C1 segment of cervical spinal cord (tissue), 14 donors: ENCODE measurements around the gene C10orf90.

Source experiments
- DNase-seq, 14 donors: peaks; one replicate each; lab custom pipeline; 2025; lab: John Stamatoyannopoulos, UW

Gene C10orf90

DNA sequence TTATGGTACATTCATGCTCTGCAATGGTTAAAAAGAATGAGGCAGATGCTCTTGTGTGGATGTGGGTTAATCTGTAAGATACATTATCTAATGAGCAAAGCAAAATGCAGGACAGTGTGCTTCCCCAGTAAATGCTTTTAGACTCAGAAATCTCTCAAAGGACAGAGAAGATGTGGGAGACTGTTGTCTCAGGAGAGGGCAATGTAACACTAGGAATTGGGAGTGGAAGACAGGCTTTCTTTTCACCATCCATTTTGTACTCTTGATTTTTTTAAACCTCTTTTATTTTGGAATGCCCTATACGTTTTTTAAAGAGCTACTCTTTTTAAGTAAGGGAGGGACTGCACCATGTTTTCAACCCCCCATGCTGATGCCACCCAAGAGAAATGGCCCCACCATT is 204.7 kb downstream of the C10orf90 start:
- DNase-seq, result no peak

DNA sequence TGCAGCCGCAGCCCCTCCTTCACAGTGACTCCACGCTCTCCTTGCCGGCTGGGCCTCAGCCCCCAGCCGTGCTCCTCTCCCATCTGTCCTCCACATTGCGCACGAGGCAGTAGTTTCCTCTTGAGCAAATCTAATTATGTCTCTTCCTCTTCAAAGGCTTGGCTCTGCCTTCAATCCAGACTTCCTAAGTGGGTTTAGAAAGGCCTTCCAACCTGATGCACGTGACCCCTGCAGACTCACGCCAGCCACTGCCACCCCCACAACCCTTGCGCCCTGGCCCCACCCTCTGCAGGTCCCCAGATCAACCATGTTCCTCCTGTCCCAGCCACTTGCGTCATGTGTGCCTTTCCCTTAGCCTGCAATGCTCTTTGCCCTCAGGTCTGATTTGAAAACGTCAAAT is 207.2 kb downstream of the C10orf90 start:
- DNase-seq, result no peak

DNA sequence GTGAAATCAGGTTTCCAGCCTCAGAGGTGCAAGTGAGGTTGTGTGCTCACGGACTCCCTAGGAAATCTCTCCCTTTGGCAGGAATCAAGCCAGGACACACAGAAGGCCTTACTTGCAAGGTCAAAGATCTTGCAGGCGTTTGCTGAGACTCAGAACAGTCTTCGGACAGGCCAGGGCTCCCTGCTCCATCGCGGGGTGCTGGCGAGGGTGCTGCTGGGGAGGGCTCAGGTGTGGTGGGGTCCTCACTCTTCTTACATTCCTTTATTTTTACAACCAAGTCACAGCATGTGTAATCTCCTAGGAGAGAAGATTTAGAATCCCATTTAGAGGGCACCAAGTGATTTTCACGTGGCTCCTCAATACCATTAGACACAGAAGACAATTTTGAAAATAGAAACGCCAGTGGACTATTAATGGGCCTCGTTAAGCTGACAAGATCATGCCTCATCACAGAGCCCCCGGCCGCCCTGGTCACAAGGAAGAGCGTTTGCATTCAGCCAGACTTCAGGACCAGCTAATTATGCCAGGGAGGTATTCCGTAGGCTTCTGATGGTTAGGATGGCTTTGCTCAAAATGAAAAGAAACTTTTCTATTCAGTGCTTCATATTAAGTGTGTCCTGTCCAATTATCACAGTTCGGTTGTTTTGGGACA is 209.1 kb downstream of the C10orf90 start:
- DNase-seq, result no peak

DNA sequence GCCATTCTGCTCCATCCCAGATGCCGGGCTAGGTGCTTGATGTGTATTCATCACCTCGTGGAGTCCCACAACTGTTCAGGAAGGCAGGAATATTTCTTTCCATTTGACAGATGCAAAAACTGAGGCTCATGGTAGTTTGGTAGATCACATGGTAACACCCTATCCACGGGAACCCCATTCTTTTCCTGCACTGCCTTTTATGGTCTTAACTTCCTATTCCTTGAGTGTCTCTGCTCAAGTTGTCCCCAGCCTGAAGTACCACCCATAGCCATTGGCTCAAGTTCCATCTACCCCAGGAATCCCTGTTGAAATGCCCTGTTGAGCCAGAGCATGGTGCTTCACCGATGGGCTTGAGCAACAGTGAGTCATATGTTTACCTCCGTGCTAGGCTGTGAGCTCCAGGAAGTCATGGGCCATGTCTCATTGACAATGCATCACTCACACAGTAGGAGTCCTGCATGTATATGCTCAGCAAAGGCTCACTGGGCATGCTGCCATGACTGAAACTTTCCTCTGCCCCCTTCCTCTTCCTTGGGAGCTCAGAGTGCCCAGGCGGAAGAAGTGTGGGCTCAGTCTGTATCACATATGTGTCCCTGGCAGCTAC is 210.5 kb downstream of the C10orf90 start:
- peak in 1 of 14 donors; percentile 24 for DNase-seq

DNA sequence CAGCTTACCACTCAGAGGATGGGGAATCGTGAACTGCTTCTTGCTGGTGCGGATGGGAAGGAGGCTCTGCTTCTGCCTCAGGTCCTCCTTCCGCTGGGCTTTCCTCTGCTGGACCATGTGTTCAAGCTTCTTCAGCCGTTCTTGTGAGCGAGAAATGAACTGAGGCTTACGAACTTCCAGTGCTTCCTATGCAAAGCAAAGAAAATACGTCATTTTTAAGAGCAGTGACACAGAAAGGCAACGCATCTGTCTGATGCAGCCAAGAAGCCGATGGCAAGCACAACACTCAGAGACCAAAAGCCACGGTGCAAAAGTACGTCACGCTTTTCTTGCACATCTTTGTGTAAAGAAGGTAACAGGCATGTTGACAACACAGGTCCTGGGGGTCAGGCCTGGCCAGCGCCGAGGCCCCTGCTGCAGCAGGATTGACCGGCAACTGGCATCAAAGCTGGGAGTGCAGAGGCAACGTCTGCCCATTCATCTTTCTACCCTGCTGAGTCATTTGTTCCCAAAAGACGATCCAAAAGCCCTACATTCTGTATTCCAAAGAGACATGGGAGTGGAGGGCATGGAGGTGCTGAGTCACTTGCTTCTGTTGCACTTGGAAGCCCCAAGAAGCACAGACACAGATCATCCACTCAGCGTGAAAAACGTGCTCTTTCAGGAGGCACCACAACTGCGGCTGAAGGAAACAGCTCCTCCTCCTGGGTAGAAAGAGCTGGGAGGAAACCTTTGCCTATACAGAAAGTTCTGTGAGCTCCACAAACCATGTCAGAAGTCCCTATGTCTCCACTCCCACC is 211.3 kb downstream of the C10orf90 start:
- DNase-seq, result peak in 1 of 14 donors; percentile 25

DNA sequence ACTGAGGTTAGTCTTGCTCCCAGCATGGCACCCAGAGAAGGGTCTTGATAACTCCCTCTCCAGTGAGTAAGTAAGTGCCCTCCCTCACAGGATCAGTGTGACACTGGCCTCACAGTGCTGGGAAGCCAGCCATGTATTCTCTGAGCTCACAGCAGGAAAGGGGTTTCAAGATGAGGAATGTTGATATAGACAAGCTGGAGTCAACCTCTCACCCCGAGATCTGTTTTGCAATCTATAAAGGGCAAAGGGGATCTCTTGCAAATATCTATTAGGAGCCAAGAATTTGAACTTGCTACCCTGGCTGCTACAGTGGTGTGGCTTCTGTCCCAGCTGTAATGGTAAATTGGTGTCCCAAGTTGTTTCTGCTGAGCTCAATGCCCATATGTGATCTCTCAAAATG is 212.0 kb downstream of the C10orf90 start:
- no peak for DNase-seq

DNA sequence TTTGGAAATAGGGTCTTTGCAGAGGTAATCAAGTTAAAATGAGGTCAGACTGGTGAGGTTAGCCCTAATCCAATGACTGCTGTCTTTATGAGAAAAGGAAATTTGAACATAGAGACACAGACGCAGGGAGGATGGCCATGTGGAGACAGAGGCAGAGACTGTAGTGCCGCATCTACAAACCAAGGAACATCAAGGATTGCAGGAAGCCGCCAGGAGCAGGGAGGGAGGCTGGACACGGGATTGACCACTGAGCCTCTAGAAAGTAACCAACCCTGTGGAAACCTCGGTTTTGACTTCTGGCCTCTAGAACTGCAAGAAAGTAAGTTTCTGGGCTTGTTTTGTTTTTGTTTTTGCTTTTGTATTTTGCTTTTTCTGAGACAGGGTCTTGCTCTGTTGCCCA is 213.9 kb downstream of the C10orf90 start:
- no peak for DNase-seq

DNA sequence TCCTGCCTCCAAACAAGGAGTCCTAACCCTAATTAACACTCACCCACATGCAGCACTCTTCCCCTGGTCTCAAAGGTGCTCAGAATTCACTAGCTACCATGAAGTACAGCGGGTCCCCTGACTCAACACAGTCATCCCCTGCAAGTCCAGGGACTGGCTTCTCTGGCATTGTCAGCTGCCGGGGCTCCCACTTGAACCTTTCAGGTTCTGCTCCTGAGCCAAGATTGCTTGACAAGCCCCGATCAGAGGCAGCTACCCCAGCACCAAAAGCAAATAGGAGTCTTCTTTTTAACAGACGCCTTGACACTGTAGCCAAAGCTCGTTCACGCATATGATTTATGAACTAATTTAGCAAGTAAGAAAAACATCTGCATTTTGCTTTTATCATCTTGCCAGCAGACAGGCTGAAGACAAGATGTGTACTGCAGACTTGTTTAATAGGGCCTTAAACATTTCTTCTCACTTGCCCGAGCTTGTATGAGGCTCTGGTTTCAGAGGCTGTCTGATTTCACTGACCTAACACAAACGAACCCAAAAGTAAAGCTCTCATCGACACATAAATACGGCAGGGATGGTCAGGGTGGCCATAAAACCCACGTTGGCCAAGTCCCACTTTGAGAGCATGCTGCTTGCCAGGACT is 214.6 kb downstream of the C10orf90 start:
- DNase-seq, result no peak

DNA sequence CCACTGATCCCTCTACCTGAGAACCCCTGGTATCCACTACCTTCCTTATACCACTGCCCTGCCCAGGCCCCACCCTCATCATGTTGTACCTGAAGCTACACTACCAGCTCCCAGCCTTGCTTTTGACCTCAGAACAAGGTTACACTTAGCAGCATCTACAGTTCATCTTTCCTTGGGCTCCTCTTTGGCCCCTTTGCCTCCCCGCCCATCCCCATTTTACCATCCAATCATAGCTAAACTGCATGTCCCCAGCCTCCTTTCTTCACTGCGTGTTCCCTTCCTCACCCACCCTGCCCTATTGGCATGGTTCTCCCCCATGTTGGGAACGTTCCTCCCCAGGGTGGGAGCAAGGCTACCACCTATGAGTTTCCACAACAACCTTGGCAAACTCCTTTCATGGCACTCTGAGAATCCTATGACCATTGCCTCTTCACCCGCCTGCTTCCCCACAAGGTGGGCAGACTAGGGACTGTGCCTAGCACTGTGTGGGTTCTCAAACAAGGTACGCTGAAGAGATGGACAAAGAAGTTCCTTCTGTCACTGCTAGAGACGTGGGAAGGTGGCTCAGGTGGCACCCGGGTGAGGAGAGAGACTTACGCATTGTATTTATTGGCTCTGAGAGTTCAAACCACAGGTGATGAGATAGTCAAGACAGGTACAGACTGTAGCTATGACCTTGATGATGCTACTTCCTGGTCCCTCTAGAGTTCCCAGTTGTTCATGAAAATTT is 215.3 kb downstream of the C10orf90 start:
- no peak for DNase-seq

DNA sequence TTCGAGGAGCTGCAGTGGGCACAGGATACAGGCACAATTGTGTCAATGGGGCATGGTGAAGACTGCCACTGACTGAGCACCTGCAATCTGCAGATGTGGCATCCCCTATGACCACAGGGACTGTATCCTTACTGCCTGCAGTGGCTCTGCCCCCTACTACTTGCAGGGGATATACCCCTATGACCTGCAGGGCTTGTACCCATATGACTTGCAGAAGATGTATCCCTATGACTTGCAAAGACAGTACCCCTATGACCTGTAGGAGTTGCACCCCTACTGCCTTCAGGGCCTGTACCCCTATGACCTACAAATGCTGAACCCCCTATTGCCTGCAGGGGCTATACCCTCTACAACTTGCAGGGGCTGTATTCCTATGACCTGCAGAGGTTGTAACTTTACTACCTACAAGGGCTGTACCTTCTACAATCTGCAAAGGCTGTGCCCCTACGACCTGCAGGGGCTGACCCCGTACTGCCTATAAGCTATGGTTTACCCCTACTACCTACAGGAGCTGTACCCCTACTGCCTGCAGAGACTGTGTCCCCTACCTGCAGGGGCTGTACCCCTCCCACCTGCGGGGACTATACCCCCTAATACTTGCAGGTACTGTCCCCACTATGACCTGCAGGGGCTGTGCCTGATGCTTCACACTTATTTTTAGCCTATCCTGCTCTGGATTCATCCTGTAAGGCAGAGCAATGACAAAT is 216.3 kb downstream of the C10orf90 start:
- no peak for DNase-seq

DNA sequence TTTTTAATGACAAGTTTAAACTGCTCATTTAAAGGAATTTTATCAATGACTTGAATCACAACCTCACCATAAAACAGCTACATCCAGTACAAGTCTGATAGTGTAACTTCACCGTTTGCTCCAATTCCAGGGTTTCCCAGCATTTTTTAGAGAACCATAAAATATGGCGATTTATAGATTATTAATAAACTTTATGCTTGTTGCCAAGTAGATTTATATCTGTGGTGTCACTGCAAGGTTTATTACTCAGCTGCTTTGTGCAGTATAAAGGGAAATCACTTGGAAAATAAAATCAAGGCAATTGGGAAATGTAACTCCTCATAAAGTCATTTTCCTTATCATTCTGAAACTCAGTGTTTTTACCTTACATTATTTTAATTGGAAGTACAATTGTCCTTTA is 218.2 kb downstream of the C10orf90 start:
- no peak for DNase-seq

DNA sequence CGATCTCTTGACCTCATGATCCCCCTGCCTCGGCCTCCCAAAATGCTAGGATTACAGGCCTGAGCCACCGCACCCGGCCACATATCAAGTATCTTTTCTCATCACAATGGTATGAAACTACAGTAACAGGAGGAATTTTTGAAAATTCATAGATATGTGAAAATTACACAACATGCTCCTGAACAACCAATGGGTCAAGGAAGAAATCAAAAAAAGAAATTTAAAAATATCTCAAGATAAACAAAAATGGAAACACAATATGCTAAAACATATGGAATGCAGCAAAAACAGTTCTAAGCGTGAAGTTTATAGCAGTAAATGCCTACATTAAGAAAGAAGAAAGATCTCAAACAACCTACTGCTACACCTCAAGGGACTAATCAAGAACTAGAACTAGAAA is 222.4 kb downstream of the C10orf90 start:
- DNase-seq, result no peak

DNA sequence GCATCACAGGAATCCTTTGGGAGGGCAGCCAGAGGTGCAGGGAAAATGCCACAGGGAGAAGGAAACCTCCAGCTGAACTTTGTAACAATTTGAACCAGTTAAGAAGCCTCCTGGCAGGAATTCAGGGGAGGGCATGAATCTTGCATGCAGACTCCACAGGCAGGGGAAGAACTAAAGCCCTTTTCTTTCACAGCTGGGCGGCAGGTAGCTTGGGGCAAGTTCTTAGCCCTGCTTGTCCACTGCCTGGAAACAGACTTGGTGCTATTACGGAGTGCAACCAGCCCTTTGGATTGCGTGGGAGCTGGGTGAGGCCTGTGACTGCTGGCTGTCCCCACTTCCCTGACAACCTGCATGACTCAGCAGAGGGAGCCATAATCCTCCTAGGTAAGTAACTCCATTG is 230.6 kb downstream of the C10orf90 start:
- DNase-seq, result no peak

DNA sequence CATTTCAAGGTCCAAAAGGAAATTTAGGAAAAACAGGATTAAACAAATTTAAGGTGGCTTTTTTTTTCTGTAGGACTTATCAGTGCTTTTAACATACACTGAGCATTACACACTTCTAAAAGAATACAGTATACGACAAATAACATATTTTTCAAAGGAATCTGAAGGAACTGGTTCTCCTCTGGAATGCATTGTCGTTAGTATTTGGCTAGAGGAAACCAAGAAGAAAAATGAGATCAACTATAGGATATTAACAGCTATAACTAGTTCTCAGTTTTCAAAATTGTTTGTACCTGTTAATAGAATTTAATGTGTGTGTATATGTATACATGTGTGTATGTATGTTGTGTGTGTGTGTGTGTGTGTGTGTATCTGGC is 232.1 kb downstream of the C10orf90 start:
- no peak for DNase-seq

DNA sequence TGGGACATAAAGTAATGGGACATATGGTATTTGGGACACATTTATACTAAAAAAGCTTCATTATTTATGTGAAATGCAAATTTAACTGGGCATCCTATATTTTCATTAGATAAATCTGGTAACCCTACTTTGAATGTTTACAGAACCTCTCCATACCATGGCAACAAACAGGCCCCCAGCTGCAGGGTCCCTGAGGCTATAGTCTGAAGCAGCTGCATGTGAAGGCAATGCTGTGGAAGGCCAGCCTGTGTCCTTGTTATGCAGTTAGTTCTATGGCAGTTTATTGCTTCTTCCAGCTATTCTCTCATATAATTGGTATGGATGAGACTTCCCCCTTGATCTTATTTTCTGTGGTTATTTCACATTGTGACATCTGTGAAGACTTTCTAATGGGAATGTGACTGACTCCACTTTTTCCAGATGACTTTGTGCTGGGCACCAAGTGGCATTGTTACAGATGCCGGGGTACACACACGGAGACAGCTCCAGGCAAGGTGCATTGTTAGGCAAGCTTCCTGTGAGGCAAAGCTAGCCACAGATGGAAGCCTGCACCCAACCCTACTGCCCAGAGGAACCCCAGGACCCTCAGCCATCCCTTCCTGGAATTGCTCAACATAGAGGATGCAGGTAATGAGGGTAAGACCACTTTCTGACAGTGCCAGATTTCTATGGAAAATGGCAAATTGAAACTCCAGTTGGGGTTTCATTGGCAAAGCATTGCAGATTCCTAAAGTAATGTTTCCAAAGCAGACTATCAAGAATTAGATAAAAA is 232.7 kb downstream of the C10orf90 start:
- no peak for DNase-seq

DNA sequence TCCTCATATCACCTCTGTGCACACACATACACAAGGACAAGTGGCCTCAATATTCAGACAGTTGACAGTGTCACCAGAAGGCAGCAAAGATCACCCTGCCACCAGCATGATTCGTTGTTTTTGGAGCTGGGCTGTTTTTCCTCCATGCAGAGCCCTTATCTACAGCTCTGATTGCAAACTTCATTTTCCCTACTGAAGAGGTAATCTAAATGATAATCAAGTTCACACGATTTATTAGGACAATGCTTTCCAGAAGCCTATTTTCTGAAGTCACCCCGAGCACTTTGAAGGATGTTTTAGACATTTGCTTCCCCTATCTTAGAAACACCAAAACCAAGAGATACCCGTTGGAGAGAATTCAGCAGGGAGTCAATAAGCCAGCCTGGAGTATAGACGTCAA is 236.3 kb downstream of the C10orf90 start:
- no peak for DNase-seq

DNA sequence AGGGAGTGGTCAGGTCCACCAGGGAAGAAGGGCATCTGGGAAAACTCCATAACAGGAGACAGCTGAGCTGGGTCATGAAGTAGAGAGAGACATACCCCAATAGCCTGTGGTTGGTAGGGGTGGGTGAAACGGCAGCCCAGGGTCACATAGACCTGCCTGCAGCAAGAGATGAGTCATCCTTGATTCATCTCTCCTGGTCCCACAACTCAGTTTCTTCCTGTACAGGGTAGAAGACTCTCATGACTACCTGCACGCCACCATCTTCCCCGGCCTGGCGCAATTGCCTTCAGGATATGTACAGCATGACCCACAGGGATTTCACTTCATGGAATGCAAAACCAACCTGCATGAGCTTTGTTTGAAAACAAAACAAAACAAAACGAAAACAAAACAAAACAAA is 237.1 kb downstream of the C10orf90 start:
- no peak for DNase-seq

DNA sequence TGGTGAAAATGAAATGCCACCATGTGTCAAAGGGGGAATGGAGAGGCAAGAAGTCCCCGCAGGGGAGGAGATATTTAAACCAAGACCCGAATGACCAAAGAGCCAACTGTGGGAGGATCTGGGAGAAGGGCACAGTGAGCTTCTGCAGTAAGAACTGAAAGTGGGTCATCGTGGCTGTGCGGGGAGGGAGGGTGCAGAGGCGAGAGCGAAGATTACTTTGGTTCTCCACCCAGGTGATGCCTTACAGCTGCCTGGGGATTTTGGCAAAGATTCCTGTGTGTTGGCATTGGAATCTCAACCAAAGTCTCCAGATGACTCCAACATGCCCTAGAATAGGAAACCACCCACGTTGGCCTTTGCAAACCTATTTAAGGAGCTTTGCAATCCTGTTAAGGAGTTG is 238.0 kb downstream of the C10orf90 start:
- DNase-seq, result no peak

DNA sequence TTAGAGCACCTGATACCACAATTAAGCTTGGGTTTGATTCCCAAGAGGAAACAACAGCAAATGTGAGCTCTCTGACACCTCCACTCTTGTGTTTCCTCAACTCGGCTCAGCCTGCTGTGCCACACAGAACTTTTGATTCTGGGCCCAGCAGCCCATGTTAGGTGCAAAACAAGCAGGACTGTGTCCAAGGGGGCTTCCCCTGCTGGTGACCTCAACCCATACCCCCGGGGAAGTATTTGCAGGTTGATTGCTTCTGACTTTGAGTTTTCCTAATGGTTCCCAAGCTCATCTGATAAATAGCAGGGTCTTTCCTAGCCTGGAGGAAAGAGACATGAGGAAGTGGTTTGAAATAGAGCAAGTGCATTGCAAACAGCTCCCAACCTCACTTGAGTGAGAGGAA is 238.7 kb downstream of the C10orf90 start:
- DNase-seq, result no peak

DNA sequence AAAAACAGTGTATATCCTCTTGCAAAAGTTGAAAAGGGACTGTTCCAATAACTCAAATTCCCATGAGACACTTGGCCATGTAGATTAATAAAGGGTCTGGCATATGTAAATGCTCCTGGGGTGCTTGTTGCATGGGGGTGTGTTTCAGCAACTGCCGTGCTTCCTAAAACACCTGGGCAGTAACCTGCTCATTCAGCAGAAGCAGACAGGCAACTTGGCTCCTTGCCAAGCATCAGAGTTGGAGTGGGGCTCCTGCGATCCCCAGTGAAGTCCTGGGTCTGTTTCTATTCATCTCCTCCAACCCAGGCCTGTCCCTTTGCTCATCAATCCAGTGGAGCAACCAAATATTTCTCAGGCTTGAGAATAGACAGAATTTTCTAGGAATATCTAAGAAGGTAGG is 240.0 kb downstream of the C10orf90 start:
- DNase-seq, result no peak
